Activated CD8-positive, alpha-beta memory T cell treated with anti-CD3 and anti-CD28 coated beads, Interleukin-2, amount 50 U/mL, for 4 hours (primary cell): ENCODE data around the gene FOXP2.

Experiments
- DNase-seq: peaks from one replicate; pipeline ENCODE4 v3.0.0-alpha.2; 2020

Gene FOXP2

DNA sequence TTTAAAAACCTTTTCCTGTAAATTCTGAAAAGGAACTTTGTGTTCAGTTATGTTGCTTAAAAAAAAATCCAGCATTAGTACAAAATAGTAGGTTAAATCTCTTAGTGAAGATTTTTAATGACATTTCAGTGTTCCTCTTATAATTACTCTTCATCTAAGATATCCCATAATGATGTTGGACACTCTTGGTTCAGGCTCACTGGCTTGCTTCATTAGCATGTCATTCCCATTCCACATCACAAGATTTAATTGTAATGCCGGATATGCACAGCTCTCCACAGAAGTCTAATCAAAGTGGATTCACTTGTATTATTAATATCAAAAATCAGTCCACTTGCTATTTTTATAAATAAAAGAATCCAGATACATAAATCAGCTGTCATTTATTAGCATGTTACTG is 327.3 kb downstream of the FOXP2 start:
- no peak for DNase-seq
